GM21576 (cell line): ENCODE measurements around the gene FRS3.
"Not testable (repeated sequence)": the region's sequence is repeated elsewhere in the genome, so short reads cannot be mapped to it uniquely, and the experiment has no call there.

ENCODE experiments used
- ATAC-seq: cut with Tn5 transposase; IDR thresholded peaks from one replicate; pipeline ENCODE4 v1.9.1; 2021; ENCODE audit warnings: mild to moderate bottlenecking, moderate library complexity; ENCODE audit not compliant: unreplicated experiment

FRS3 gene

DNA sequence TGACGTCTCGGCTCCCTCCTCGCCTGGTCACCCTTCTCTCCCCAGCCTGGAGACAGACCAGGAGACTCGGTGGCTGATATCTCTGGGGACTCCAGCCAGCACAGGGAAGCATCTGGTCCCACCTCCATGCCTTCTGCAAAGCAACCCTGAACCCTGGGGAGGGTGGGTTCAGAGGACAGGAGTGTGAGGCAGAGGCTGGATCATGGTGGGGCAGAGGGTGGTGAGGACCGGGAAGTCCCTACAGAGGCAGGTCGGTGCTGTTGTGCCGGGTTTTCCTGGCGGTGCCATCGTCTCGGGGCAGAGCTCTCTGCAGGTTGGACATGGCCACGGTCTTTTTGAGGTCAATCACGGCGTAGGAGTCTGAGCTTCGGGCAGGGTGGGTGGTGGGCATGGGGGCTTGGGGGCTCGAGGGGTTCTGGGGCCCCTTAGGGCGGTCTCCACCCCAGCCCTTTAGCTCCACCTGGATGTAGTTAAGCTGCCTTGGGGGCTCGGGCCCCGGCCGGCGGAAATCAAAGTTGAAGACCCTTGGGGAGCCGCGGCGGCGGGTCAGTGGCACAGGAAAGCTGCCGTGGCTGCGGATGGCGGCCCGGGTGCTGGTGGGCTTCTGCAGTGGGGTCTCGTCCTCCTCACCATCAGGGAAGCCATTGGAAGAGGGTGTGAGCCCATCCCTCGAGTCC, 9.2 kb downstream of the FRS3 start:
- no peak for ATAC-seq

GRCh38 chr6:41769376-41769775, 10.3 kb downstream of the FRS3 start:
- ATAC-seq: no peak

- ATAC-seq: no peak
These were observed 11.0 kb downstream of the FRS3 start for GRCh38 chr6:41768545-41769308.

DNA sequence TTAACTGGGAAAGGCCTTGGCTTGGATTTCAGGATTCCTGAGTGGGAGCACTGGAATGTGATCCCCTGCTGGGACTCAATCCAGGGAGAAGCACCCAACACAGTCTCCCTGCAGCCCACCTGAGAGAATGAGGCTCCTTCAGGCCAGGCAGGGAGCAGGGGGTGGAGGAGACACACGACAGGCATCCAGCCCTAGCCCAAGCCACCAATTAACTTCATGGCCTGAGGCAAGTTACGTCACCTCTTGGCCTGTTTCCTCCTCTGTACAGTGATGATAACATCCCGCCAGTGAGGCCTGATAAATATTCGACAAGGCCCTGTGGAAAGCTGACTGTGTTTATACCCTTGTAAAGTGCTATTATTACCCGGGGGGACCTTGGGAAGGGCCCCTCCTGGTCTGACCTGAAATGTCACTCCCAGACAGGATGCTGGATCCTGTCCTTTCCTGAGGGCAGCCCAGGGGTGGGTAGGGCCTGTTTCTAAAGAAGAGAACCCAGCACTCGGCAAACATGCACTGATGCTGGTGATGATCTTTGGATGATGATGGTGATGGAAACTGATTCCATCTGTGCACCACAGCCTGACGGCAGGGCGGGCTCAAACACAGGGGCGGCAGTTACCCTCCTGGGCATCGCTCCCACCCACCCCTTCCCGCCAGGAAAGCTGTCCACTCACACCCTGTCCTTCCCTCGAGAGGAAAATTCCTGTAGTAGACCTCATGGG, 12.4 kb downstream of the FRS3 start:
- no peak for ATAC-seq

DNA sequence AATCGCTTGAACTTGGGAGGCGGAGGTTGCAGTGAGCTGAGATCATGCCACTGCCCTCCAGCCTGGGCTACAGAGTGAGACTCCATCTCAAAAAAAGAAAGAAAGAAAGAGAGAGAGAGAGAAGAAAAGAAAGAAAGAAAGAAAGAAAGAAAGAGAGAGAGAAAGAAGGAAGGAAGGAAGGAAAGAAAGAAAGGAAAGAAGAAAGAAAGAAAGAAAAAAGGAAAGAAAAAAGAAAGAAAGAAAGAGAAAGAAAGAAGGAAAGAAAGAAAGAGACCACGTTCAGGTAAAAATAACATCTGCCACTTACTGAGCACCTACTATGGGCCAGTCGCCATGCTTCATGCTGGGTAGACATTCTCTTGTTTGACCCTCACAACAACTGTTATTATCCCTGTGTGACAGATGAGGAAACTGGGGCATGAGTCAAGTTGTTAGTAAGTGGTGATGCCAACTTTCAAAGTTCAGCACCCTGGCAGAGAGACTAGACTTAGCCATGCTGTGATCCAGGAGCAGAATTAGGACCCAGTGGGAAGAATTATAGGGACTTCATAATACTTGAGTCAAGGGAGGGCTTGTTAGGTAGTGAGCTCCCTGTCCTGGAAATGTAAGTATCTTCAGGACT, 13.5 kb downstream of the FRS3 start:
- ATAC-seq: not testable (repeated sequence)

DNA sequence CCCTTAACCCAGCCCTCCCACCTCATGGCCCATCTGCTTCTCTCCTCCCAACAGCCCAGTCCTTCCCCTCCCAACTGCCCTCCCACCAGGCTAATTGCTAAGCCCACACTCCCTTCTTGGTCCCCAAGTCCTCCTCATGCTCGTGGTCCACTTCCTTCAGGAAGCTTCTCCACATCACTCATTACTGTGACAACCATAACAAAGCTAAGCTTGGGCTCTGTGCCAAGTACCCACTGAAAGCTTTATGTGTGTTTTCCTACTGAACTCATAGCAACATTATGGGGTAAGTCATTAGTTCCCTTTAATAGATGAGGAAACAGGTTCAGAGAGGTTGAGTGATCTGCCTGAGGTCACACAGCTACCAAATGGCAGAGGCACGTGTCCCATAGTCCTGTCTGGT, 16.2 kb downstream of the FRS3 start:
- no peak for ATAC-seq

DNA sequence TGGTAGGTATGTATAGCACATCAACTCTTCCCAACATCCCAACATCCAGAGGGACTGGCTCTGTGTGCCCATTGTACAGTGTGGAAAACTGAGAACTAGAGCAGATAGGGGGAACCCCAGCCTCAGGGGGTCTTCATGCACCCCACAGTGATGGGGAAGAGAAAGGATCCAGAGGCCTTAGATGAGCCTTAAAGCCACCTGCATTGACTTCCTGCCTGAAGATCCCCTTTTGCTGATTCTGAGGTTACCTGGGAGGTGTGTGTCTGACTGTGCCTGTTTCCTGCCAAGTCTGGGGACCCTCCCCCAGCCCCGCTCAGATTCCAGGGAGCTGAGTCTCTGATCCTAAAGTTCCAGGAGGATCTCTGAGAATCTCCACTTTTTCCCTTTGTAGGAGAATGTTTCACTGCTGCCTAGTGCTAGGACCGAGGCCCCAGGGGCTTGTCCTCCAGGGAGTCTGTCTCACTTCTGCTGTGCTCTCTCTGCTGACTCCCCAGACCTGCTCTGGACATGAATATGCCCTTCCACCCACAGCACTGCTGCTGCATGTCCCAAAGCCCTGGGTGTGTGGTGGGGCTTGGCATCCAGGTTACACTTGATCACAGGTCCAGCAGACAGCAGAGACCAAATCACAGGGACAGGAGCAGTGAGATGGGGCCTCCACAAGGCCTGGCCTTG, 19.7 kb downstream of the FRS3 start:
- no peak for ATAC-seq

GRCh38 chr6:41759106-41759904, 20.4 kb downstream of the FRS3 start:
- no peak for ATAC-seq

DNA sequence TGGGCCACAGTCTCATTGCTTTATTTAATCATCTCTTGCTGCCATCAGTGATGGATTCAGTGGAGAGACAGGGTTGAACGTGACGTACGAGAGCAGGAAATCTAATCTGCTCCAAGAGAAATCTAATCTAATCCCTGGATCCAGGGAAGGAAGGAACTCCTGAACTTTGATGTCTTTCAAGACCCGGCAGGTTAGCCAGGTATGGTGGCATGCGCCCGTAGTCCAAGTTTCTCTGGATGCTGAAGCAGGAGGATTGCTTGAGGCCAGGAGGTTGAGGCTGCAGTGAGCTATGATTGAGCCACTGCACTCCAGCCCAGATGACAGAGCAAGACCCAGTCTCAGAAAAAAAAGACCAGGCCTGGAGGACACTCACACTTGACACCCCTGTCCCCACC, 21.1 kb downstream of the FRS3 start:
- no peak for ATAC-seq

GRCh38 chr6:41757931-41758640, 21.6 kb downstream of the FRS3 start:
- no peak for ATAC-seq

DNA sequence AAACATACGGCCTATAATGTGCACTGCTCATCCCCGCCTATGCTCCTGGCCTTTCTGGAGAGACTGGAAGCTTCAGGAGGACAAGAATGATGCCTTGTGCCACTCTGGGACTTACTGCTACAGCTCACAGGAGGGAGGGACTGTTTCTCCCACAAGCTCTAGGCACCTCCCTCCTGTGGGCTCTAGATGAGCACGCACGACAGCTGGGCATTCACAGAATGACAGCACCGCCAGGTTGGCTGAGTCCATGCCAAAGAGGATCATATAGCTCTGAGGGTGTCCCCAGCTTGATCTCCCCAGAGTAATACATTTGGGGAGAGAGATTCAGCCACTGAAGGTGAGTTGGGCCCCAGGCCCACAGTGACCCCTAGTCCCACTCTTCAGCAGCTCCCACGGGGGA, 22.4 kb downstream of the FRS3 start:
- ATAC-seq: no peak

GRCh38 chr6:41756354-41756753, 23.3 kb downstream of the FRS3 start:
- ATAC-seq: no peak

DNA sequence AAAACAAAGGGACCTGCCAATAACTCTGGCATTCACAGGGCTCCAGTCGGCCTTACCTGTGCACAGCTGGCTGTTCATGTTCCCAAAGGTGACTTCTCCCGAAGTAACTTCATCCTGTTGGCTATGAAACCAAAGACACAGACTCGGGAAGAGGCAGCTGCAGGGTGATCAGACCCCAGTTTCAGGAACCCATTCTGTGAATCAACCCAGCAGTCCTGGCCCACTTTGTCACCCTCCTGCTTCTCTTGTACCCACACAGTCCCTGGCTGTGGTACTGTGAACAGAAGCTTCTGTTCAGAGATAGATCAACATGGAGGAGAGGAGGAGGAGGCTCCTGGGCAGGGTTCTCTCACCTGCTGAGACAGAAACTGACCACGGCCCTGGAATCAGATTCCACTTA, 23.8 kb downstream of the FRS3 start:
- ATAC-seq: no peak

DNA sequence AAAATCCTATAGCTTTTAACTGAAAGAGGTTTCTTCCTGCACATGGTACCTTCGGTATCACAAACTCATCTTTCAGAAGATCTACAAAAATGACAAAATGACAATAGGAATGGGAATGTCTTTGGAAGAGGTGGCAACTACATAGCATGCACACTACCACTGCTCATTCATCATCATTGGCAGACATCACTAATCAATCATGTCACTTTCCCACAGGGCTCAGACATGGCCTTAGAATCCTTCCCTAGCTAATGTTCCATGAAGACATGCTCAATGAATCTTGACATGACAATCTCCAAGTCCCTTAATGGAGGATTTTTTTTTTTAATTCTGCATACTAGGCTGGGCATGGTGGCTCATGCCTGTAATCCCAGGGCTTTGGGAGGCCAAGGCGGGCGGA, 29.3 kb downstream of the FRS3 start:
- ATAC-seq: no peak

DNA sequence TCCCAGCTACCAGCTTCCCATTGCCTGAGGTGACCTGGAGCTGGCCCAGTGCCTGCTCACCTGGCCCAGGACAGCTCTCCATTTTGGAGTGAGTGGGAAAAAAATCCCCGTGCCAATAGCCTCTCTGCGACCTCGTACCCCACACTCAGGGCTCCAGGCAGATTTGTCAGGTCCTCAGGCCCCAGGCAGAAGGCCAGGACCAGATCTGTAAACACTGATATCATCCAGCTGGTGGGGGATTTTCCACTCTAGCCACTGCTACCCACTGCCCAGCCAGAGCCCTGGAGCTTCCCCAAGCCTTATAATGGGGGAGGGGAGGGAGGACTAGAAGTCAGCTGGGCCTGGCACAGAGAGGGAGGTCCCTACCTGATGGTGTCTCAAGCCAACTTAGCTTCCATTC, 31.2 kb downstream of the FRS3 start:
- no peak for ATAC-seq

DNA sequence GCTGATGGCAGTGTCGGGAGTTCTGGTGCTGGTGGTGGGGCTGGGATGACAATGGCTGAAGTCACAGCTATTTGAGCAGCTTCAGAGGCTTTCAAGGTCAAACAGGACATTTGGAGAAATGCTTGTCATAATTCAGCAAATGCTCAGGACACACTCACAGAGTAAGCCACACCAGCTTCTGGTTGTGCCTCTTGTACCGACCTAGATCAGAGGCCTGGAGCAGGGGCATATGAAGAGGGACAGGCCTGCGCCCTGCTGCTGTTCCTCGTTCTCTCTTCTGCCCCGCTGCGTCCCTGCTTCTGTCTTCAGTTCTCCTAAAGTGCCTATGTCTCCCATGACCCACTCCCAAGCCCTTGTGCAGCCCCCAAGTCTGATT, 31.6 kb downstream of the FRS3 start:
- ATAC-seq: no peak

DNA sequence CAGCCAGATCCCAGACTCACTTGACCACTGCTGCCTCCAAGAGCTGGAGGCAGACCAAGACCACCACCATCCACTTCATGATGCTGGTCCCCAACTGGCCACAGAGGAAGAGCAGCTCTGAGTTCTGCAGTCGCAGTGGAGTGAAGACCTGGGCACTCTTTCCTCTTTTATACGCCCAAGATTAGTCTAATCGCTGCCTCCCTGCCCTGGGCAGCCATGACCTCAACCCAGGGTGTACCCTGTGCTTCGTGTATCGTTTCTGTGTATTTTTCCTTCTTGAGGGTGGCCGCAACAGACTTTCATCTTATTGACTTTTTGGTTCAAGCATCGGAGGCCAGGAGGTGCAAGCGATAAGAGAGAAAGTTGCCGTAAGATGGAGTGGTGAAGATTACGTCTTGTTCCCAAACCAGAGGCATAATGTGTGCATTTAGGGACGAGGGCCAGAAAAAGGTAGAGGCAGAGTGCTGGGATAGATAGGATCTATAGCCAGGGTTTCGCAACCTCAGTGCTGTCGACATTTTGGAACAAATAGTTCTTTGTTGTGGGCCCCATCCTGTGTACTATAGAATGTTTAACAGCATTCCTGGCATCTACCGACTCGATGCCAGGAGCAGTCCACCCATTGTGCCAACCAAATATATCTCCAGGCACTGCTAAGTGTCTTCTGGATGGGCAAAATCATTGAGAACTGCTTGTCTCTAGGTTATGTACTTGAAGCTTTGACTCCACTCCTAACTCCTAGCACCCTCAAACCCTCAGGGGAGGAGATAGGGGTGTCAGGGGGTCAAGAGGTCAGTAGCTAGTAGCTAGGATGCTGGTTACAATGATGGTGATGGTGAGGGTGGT, 32.2 kb downstream of the FRS3 start, which contains the start of gene PGC:
Gene PGC, minus strand, starts transcription at position 142 of the 846 bp plus-strand sequence. Its CDS starts 63 bp downstream, at position 79.
- ATAC-seq: no peak

DNA sequence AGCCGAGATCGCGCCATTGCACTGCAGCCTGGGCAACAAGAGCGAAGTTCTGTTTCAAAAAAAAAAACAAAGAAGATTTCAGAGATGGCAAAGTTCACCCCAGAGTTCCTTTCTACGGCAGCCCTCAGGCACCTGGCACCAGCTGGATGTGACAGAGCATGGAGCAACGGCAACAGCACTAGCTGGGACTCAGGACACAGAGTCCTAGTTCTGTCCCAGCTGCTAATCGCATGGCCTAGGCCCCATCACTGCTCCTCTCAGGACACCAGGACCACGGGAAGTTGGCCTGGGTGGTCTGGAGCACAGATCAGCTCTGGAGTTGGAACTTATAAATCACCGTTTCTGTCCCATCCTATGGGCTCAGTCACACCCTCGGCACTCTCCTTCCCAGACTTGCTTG, 33.6 kb downstream of the FRS3 start:
- ATAC-seq: no peak
